Activated naive CD4-positive, alpha-beta T cell treated with anti-CD3 and anti-CD28 coated beads, Interleukin-2, amount 10 ng/mL, durations not matched to agents 7 days and 5 days (primary cell): Measurements from ENCODE around the gene PLCL2.

Source experiments
- CTCF ChIA-PET: fragments of 350-600 bp; sonication (Branson Sonifier 250); formaldehyde crosslinking; loops from one replicate; lab custom pipeline; 2021; ENCODE audit warnings: antibody characterized with exemption; lab: Charles Lee
- DNase-seq: peaks from one replicate; pipeline ENCODE4 v3.0.0-alpha.2; 2020
- H3K27ac Mint-ChIP-seq: one replicate; pipeline ENCODE4 v1.8.0; 2021; ENCODE audit warnings: mild to moderate bottlenecking, moderate library complexity, mixed read lengths
- H3K27me3 Mint-ChIP-seq: one replicate; pipeline ENCODE4 v1.8.0; 2021; ENCODE audit warnings: mild to moderate bottlenecking, mixed read lengths
- H3K36me3 Mint-ChIP-seq: one replicate; pipeline ENCODE4 v1.8.0; 2021; ENCODE audit warnings: mixed read lengths
- H3K4me1 Mint-ChIP-seq: one replicate; pipeline ENCODE4 v1.8.0; 2021; ENCODE audit warnings: mixed read lengths
- H3K4me3 Mint-ChIP-seq: one replicate; pipeline ENCODE4 v1.8.0; 2021; ENCODE audit warnings: mild to moderate bottlenecking, moderate library complexity, mixed read lengths
- H3K9me3 Mint-ChIP-seq: one replicate; pipeline ENCODE4 v1.8.0; 2021; ENCODE audit warnings: mixed read lengths

The PLCL2 gene

DNA sequence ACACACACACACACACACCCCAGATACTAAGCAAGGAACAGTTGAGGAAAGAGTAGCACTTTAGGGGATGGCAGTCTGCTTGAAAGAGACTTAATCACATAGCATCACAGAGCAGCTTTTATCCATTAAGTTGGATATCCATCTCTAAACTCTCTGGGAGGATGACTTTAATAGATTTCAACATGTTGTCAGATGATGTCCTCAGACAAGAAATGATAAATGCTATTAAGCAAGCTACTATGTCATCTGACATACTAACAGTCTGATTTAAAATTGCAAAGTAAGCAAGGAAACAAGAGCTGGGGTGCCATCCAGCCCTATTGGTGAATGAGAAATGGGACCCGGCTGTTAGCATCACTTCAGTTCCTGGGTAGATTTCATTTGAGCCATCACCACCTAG lies 136.9 kb downstream of the PLCL2 start:
- H3K4me1 Mint-ChIP-seq: peaks cover 41% of the 10 kb centered on the region
- no peak for DNase-seq
- H3K27me3 Mint-ChIP-seq: no peaks in the 10 kb centered on the region
- CTCF ChIA-PET: interaction anchor here (1.0 to 1.4 kb wide), 3 partner anchors 9 to 418 kb away, joined by 3 read pairs; no protein-coding TSS in a partner anchor
- no peak overlapping the region for H3K4me3 Mint-ChIP-seq
- peaks cover 54% of the 10 kb centered on the region for H3K36me3 Mint-ChIP-seq
- H3K9me3 Mint-ChIP-seq: no peaks in the 10 kb centered on the region
- no peak overlapping the region for H3K27ac Mint-ChIP-seq

GRCh38 chr3:17023006-17023664 lies 138.4 kb downstream of the PLCL2 start:
- peaks cover 41% of the 10 kb centered on the region for H3K4me1 Mint-ChIP-seq
- peak; percentile 50 for DNase-seq
- CTCF ChIA-PET: interaction anchor here (1.1 to 1.4 kb wide), 2 partner anchors 10 to 420 kb away, joined by 3 read pairs; no protein-coding TSS in a partner anchor
- H3K27me3 Mint-ChIP-seq: no peaks in the 10 kb centered on the region
- no peaks in the 10 kb centered on the region for H3K9me3 Mint-ChIP-seq
- peaks cover 43% of the 10 kb centered on the region for H3K36me3 Mint-ChIP-seq
- H3K4me3 Mint-ChIP-seq: no peak overlapping the region
- peak overlapping the region; percentile 55 for H3K27ac Mint-ChIP-seq

GRCh38 chr3:17025594-17026139 lies 140.9 kb downstream of the PLCL2 start:
- H3K36me3 Mint-ChIP-seq: peaks cover 50% of the 10 kb centered on the region
- peaks cover 62% of the 10 kb centered on the region for H3K4me1 Mint-ChIP-seq
- no peak for DNase-seq
- H3K9me3 Mint-ChIP-seq: no peaks in the 10 kb centered on the region
- no peak overlapping the region for H3K27ac Mint-ChIP-seq
- CTCF ChIA-PET: interaction anchor here (0.6 to 1.4 kb wide), 3 partner anchors 98 to 141 kb away, joined by 3 read pairs; no protein-coding TSS in a partner anchor
- no peaks in the 10 kb centered on the region for H3K27me3 Mint-ChIP-seq
- no peak overlapping the region for H3K4me3 Mint-ChIP-seq

DNA sequence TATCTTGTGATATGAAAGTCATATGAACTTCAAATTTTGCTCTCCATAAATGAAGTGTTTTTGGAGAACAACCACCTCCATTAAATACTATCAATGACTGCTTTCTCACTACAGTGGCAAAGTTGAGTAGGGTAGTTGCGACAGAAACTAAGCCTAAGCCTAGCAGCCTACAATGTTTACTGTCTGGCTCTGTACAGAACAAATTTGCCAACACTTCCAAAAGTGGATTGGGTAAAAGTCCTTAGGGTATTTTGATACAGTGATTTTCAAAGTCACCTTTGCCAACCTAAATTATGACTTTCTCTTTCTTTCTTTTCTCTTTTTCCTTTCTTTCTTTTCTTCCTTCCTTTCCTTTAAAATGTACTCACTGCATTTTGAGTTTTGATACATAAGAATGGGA lies 142.6 kb downstream of the PLCL2 start:
- Mint-ChIP-seq H3K36me3 (peaks cover 37% of the 10 kb centered on the region), H3K4me3 (no peak overlapping the region), H3K27ac (no peak overlapping the region), H3K4me1 (peaks cover 58% of the 10 kb centered on the region), H3K27me3 (no peaks in the 10 kb centered on the region), H3K9me3 (no peaks in the 10 kb centered on the region)
- no peak for DNase-seq
- CTCF ChIA-PET: no interaction called here

DNA sequence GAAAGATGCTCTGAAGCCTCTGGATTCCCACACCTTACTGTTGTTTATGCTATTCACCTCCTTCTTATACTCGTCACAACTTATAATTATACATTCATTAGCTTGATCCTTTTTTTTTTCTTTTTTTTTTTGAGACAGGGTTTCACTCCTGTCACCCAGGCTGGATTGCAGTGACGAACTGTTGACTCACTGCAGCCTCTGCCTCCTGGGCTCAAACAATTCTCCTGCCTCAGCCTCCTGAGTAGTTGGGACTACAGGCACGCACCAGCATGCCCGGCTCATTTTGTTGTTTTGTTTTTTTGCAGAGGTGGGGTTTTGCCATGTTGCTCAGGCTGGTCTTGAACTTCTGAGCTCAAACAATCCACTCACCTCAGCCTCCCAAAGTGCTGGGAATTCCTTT lies 143.6 kb downstream of the PLCL2 start:
- no peaks in the 10 kb centered on the region for H3K27me3 Mint-ChIP-seq
- H3K36me3 Mint-ChIP-seq: peaks cover 31% of the 10 kb centered on the region
- no peak overlapping the region for H3K4me3 Mint-ChIP-seq
- H3K27ac Mint-ChIP-seq: no peak overlapping the region
- no peak for DNase-seq
- H3K9me3 Mint-ChIP-seq: no peaks in the 10 kb centered on the region
- CTCF ChIA-PET: no interaction called here
- H3K4me1 Mint-ChIP-seq: peaks cover 57% of the 10 kb centered on the region

- H3K4me3 Mint-ChIP-seq: no peak overlapping the region
- no peak for DNase-seq
- CTCF ChIA-PET: interaction anchor here (1.3 to 1.5 kb wide), 3 partner anchors 9 to 202 kb away, joined by 3 to 4 read pairs (median 4); no protein-coding TSS in a partner anchor
- H3K27ac Mint-ChIP-seq: peak overlapping the region; percentile 46
- H3K27me3 Mint-ChIP-seq: no peaks in the 10 kb centered on the region
- no peaks in the 10 kb centered on the region for H3K9me3 Mint-ChIP-seq
- H3K36me3 Mint-ChIP-seq: peaks cover 23% of the 10 kb centered on the region
- H3K4me1 Mint-ChIP-seq: peaks cover 65% of the 10 kb centered on the region
These were observed 145.7 kb downstream of the PLCL2 start for GRCh38 chr3:17030438-17030837.

DNA sequence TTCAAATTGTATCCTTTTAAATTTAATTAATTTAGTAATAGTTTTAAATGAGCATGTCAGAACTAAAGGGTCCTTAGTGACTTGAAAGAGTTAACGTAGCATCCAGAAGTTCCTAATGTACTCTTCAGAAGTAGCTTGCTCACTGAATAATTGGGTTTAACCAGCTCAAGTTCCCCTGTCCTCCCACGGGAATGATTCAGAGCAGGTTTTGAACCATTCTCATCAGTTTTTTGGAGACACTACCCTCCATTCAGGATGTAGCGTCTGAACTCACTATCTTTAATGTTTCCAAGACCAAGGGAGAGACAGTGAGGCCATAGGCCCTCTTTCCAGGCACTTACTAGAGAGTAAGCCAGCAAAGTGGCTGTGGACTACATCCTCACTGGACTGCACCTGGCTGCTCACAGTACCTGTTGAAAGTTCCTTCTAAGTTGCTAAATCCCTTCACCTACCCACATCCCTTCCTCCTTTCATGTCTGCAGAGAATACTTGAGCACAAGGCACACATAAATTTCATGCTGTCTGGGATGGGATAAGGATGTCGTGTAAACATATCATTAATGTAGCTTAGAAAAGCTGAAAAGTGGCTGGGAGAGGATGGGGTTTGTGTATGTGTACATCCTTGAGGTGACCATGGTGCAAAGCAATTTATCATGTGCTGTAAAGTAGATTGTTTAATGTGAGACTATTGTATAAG lies 146.3 kb downstream of the PLCL2 start:
- CTCF ChIA-PET: interaction anchor here (1.3 kb wide), 2 partner anchors 9 to 202 kb away, joined by 3 to 4 read pairs; no protein-coding TSS in a partner anchor
- DNase-seq: no peak
- Mint-ChIP-seq H3K4me1 (peaks cover 61% of the 10 kb centered on the region), H3K4me3 (no peak overlapping the region), H3K9me3 (no peaks in the 10 kb centered on the region), H3K27ac (no peak overlapping the region), H3K27me3 (no peaks in the 10 kb centered on the region), H3K36me3 (peaks cover 27% of the 10 kb centered on the region)

GRCh38 chr3:17032407-17033034 lies 147.8 kb downstream of the PLCL2 start:
- Mint-ChIP-seq H3K4me1 (peaks cover 61% of the 10 kb centered on the region), H3K4me3 (no peak overlapping the region), H3K36me3 (peaks cover 26% of the 10 kb centered on the region), H3K27me3 (no peaks in the 10 kb centered on the region), H3K27ac (no peak overlapping the region), H3K9me3 (no peaks in the 10 kb centered on the region)
- CTCF ChIA-PET: interaction anchor here (0.9 to 1.8 kb wide), 4 partner anchors 12 to 204 kb away, joined by 3 to 6 read pairs (median 3); partner anchors contain the start of gene PLCL2
- no peak for DNase-seq

DNA sequence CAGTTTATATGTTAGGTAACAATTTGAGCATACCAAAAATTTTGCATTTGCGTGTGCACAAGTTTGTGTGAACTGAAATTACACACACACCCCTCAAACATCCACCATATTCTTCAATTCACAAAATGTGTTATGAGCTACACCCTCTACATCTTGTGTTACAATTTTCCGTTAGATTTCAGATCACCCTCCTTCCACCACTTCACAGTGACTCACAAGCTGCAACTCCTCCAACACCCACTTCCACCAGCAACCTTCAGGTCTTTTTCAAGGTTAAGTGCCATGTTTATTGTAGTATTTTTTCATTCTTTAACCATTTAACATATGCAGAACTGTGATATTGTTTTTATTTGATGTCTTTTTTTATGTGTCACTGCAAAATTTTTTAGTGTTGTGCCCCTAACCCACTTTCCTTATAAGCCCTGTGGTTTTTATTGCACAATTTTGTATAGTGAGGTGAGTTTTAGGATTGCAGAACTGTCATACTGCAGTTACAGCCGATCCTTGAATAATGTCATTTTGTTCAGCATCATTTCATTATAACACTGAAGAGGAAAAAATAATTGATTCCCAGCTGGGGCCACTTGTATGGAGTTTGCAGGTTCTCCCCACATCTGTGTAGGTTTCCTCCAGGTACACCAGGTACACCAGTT lies 148.9 kb downstream of the PLCL2 start:
- H3K4me1 Mint-ChIP-seq: peaks cover 60% of the 10 kb centered on the region
- CTCF ChIA-PET: interaction anchor here (1.0 to 1.8 kb wide), 3 partner anchors 9 to 149 kb away, joined by 3 to 6 read pairs (median 3); partner anchors contain the start of gene PLCL2

DNA sequence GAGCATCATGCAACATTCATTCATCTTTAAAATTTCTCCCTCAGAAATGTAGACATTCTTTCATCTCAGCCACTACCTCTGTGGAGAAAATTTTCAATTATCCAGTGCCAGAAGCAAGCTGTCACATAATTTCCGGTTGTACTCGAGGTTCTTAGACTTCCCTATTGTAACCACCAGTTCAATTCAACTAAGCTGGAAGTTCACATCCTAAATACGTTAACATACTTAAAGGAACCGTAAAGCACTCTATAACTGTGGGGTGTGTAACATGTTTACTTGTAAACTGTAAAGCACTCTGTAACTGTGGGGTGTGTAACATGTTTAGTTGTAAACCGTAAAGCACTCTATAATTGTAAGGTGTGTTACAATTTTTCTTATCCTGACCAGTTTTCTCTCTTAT lies 150.3 kb downstream of the PLCL2 start:
- CTCF ChIA-PET: no interaction called here
- Mint-ChIP-seq H3K27ac (no peak overlapping the region), H3K9me3 (no peaks in the 10 kb centered on the region), H3K36me3 (peaks cover 22% of the 10 kb centered on the region), H3K4me1 (peaks cover 52% of the 10 kb centered on the region), H3K4me3 (no peak overlapping the region), H3K27me3 (no peaks in the 10 kb centered on the region)
- no peak for DNase-seq

More for the DNA sequence above, 148.9 kb downstream of the PLCL2 start:
- Mint-ChIP-seq H3K27ac (no peak overlapping the region), H3K36me3 (peaks cover 25% of the 10 kb centered on the region), H3K9me3 (no peaks in the 10 kb centered on the region), H3K4me3 (no peak overlapping the region), H3K27me3 (no peaks in the 10 kb centered on the region)
- no peak for DNase-seq

DNA sequence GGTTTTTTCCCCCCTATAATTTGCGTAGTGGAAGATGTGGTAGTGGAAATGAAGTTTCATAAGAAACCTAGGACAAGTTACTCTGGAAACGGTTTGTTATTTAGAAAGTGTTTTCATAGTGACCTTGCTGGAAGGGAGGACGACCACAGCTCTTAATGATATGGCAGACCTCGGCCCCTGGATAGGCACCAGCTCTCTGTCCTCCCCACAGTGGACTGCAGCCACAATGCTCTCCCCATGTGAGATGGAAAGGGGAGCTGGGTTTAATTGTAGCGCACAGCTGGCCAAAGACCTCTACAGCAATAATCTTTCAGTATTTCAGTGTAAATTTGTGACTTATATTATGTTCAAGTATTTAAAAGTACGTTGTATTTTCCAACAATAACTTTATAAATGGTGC lies 151.2 kb downstream of the PLCL2 start:
- H3K4me3 Mint-ChIP-seq: no peak overlapping the region
- peaks cover 43% of the 10 kb centered on the region for H3K4me1 Mint-ChIP-seq
- peaks cover 25% of the 10 kb centered on the region for H3K36me3 Mint-ChIP-seq
- H3K27me3 Mint-ChIP-seq: no peaks in the 10 kb centered on the region
- H3K27ac Mint-ChIP-seq: no peak overlapping the region
- CTCF ChIA-PET: interaction anchor here (1.1 kb wide), 1 partner anchor 152 kb away, joined by 4 read pairs; no protein-coding TSS in a partner anchor
- DNase-seq: no peak
- H3K9me3 Mint-ChIP-seq: no peaks in the 10 kb centered on the region

DNA sequence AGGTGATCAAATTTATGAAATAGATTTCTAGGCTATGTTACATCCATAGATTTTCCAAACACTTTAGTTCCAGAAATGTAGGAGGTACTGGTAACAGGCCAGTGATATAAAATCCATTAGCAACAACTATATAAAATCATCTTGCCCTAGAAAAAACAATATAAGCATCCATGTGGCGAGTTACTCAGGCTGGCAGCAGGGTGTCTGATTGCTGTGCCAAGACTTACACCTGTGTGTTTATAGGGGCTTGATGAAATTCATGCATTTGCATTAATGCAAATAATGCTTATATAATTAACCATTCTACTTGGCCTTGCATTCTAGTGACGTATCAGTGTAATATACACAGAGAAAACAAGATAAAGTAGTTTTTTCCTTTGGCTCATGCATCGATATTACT lies 153.4 kb downstream of the PLCL2 start:
- CTCF ChIA-PET: no interaction called here
- Mint-ChIP-seq H3K9me3 (no peaks in the 10 kb centered on the region), H3K27me3 (no peaks in the 10 kb centered on the region), H3K36me3 (peaks cover 26% of the 10 kb centered on the region), H3K27ac (no peak overlapping the region), H3K4me3 (no peak overlapping the region), H3K4me1 (peaks cover 26% of the 10 kb centered on the region)
- no peak for DNase-seq

- Mint-ChIP-seq H3K4me1 (peaks cover 20% of the 10 kb centered on the region), H3K4me3 (no peak overlapping the region), H3K9me3 (no peaks in the 10 kb centered on the region), H3K27ac (no peak overlapping the region), H3K36me3 (peaks cover 30% of the 10 kb centered on the region), H3K27me3 (no peaks in the 10 kb centered on the region)
- CTCF ChIA-PET: no interaction called here
- no peak for DNase-seq
These were observed 154.3 kb downstream of the PLCL2 start for GRCh38 chr3:17038900-17039553.
